Mesothelial cell of epicardium (in vitro differentiated cells): ENCODE measurements around the gene IFNGR2. TPM values are rescaled to one million over a fixed set of nuclear protein-coding genes. Genes with fewer than 3 reads are reported as not detected.
A peak's percentile ranks its signal among the peaks of the same experiment; 100 is the strongest.

Source experiments
- DNase-seq, 2 experiments: peaks; one replicate each; pipeline ENCODE4 v3.0.0; 2021; ENCODE audit warnings: low spot score in 2 of 2; ENCODE audit not compliant: unreplicated experiment in 2 of 2
- H3K27ac Mint-ChIP-seq: 2 replicates; pipeline ENCODE4 v1.8.0; 2021; ENCODE audit warnings: mixed read lengths
- H3K27me3 Mint-ChIP-seq: 2 replicates; pipeline ENCODE4 v1.8.0; 2021; ENCODE audit warnings: low read depth, mixed read lengths
- H3K36me3 Mint-ChIP-seq: 2 replicates; pipeline ENCODE4 v1.8.0; 2021; ENCODE audit warnings: mixed read lengths
- H3K4me1 Mint-ChIP-seq: 2 replicates; pipeline ENCODE4 v1.8.0; 2021; ENCODE audit warnings: mixed read lengths
- H3K4me3 Mint-ChIP-seq: 2 replicates; pipeline ENCODE4 v1.8.0; 2021; ENCODE audit warnings: mild to moderate bottlenecking, moderate library complexity, mixed read lengths
- H3K9me3 Mint-ChIP-seq: 2 replicates; pipeline ENCODE4 v1.8.0; 2021; ENCODE audit warnings: mixed read lengths
- CTCF ChIP-seq: fragments of 200-600 bp; sonication (generic); IDR thresholded peaks from one replicate; pipeline ENCODE4 v1.5.0; 2021; ENCODE audit warnings: antibody characterized with exemption; ENCODE audit not compliant: unreplicated experiment
- total RNA-seq: library from RNA; stranded (reverse); gene quantifications from 3 replicates; pipeline ENCODE4 v1.2.1, GENCODE V29; 2021

IFNGR2 gene
- total RNA-seq, 1 donor from 2014 or later: 57.9 TPM

GRCh38 chr21:33425825-33426224 lies 22.6 kb downstream of the IFNGR2 start:
- Mint-ChIP-seq H3K9me3 (peaks cover 3% of the 10 kb centered on the region), H3K27ac (no peak overlapping the region), H3K36me3 (peaks cover 42% of the 10 kb centered on the region), H3K4me3 (no peak overlapping the region), H3K27me3 (no peaks in the 10 kb centered on the region), H3K4me1 (no peaks in the 10 kb centered on the region)
- TF ChIP-seq CTCF: no peak
- DNase-seq: no peak

- no peak for DNase-seq
- Mint-ChIP-seq H3K27ac (no peak overlapping the region), H3K36me3 (peaks cover 37% of the 10 kb centered on the region), H3K4me1 (no peaks in the 10 kb centered on the region), H3K27me3 (no peaks in the 10 kb centered on the region), H3K9me3 (peaks cover 3% of the 10 kb centered on the region), H3K4me3 (no peak overlapping the region)
- TF ChIP-seq CTCF: no peak
These were observed 23.8 kb downstream of the IFNGR2 start for GRCh38 chr21:33427051-33427450.

GRCh38 chr21:33428669-33429068 lies 25.5 kb downstream of the IFNGR2 start:
- Mint-ChIP-seq H3K4me3 (no peak overlapping the region), H3K36me3 (peaks cover 46% of the 10 kb centered on the region), H3K27ac (no peak overlapping the region)

GRCh38 chr21:33430858-33431257 lies 27.6 kb downstream of the IFNGR2 start:
- H3K4me3 Mint-ChIP-seq: no peak overlapping the region
- TF ChIP-seq CTCF: no peak
- no peaks in the 10 kb centered on the region for H3K4me1 Mint-ChIP-seq
- no peaks in the 10 kb centered on the region for H3K27me3 Mint-ChIP-seq
- no peak for DNase-seq
- peaks cover 47% of the 10 kb centered on the region for H3K36me3 Mint-ChIP-seq
- H3K9me3 Mint-ChIP-seq: no peaks in the 10 kb centered on the region
- no peak overlapping the region for H3K27ac Mint-ChIP-seq

More at GRCh38 chr21:33428669-33429068, 25.5 kb downstream of the IFNGR2 start:
- TF ChIP-seq CTCF: no peak
- no peaks in the 10 kb centered on the region for H3K9me3 Mint-ChIP-seq
- DNase-seq: no peak
- no peaks in the 10 kb centered on the region for H3K27me3 Mint-ChIP-seq
- H3K4me1 Mint-ChIP-seq: no peaks in the 10 kb centered on the region

GRCh38 chr21:33432496-33432895 lies 29.3 kb downstream of the IFNGR2 start:
- TF ChIP-seq CTCF: no peak
- Mint-ChIP-seq H3K27ac (no peak overlapping the region), H3K4me3 (no peak overlapping the region), H3K9me3 (no peaks in the 10 kb centered on the region), H3K27me3 (no peaks in the 10 kb centered on the region), H3K4me1 (no peaks in the 10 kb centered on the region), H3K36me3 (peaks cover 50% of the 10 kb centered on the region)
- DNase-seq: no peak

GRCh38 chr21:33433001-33433400 lies 29.8 kb downstream of the IFNGR2 start:
- peak overlapping the region; percentile 56 for H3K27ac Mint-ChIP-seq
- H3K4me3 Mint-ChIP-seq: no peak overlapping the region
- peaks cover 51% of the 10 kb centered on the region for H3K36me3 Mint-ChIP-seq
- no peak for DNase-seq
- TF ChIP-seq CTCF: no peak
- no peaks in the 10 kb centered on the region for H3K4me1 Mint-ChIP-seq
- no peaks in the 10 kb centered on the region for H3K27me3 Mint-ChIP-seq
- H3K9me3 Mint-ChIP-seq: no peaks in the 10 kb centered on the region
